IPS-18c (cell line): ENCODE measurements around the gene SORCS2.

Source experiments
- H3K4me3 ChIP-seq: 2 replicates; pipeline ENCODE4 v1.7.0; 2013; ENCODE audit warnings: low read depth, mild to moderate bottlenecking, low read length, moderate library complexity; ENCODE audit not compliant: insufficient read depth
- H3K9me3 ChIP-seq: one replicate; pipeline ENCODE4 v1.6.1; 2013; ENCODE audit warnings: mild to moderate bottlenecking, low read length, moderate library complexity; ENCODE audit not compliant: control insufficient read depth, insufficient read depth

SORCS2 gene

DNA sequence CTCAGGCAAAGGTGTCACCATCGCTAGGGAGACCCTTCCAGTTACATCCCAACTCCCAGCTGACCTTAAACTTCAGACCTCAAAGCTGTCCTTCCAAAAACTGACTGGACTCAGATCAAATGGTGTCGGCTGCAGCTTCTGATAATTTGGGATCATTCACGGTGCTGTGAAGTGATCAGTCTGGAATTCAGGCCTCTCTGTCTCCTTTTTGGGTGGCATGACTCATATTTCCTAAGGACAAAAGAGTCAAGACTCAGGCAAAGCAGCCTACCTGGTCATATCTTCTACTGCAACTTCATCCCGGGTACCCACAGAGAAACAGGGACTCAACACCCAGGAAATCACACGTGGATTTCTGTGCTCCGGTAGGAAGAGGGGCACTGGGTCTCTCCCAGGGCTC is 87.6 kb downstream of the SORCS2 start:
- Histone ChIP-seq H3K4me3 (no peak overlapping the region), H3K9me3 (no peaks in the 10 kb centered on the region)

DNA sequence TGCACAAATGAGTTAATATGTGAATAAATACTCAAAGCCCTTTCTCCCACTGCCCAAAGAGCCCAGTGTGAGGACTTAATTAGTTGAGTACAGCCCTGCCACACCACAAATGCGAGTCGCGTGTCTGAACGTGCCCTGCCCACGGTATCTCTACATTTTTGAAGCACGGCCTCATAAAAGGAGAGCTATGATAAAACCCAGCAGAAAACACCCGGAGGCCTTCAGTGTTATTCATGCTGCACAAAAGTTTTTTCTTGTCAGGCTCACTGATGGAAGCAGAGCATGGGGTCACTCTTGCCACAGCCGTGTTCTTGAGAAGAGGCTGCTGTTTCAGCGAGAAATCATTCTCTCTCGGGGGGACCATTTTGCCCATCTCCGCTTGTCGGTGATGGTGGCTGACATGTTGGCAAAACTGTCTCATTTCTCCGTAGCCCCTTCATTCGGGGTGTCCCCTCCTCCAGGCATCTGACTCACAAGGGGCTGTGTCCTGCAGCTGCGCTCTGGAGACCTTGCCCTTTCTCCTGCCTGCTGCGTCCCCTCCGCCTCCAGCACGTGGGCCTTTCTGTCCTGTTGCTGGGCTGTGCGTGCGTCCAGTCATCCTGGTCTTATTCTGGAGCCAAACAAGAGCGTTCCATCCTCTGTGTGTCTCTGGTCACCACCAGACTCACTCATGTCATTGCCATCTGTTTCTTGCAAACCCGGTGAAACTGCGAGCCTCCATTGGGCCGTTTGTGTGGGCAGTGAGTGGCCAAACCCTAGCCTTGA is 88.8 kb downstream of the SORCS2 start:
- H3K4me3 ChIP-seq: no peak overlapping the region
- no peaks in the 10 kb centered on the region for H3K9me3 ChIP-seq

DNA sequence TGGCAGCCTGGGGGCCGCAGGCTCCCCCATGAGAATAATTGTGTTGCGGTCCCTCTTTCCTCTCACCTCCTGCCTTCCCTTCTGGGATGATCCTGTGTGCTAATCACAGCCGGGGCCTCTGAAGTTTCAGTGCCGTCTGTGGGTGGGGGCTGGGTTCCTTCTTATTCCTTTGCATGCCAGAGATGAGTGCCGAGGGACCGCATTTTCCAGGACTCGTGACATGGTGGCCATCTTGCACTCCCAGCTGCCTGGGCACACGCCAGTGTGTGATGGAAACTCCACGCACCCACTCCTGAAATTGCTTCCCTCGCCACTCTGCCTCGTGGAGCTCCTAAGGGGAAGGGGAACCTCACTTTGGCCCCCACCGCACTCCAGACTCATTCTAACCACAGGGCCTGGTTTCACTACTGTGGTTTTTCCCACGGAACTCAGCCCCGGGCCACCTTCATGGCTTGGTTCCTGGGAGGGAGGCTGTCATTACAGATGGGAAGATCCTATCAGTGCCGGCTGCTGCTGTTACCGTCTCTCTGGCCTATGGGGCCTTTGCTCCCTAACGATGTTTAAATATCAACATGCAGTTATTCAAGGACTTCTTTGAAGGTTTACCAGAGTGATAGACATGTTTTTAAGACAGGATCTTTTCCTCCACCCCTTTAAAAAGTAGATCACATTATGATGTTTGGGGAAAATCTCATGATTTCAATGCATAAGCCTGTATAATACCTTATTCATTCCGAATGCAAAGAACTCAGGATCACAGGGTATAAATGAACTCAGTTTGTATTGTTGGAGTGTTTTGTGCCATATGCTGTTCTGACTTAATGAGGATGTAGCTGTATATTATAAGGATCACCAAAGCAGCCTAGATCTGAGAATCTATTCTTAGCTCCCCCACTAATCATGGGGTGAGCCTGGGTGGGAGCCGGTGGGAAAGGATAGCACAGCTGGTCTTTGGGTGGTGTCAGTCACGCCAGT is 89.6 kb downstream of the SORCS2 start:
- H3K4me3 ChIP-seq: no peak overlapping the region
- H3K9me3 ChIP-seq: no peaks in the 10 kb centered on the region

DNA sequence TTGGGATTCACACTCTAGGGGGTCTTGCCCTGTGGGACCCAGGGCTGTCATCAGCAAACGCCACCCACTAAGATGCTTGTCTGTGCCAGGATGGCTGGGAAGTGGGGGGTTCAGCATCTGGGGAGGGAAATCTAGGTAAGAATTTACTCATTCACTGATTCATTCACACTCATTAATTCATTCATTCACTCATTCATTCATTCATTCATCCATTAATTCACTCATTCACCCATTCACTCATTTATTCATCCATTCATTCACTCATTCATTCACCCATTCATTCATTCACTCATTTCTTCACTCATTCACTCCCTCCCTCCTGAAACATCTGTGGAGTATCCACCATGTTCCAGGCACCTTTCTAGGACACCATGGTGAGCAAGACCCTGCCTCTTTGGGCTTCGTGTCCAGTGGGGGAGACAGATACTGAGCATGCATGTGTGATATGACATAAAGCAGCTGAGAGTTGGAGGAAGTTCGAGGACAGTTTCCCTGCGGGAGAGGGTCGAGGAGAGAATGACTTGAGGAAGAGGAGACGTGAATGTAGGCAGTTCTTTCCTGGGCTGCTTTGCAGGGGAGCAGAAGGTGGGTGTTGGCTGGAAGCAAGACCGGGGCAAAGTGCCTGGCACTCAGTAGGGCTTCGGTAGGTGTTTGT is 90.6 kb downstream of the SORCS2 start:
- Histone ChIP-seq H3K9me3 (no peaks in the 10 kb centered on the region), H3K4me3 (no peak overlapping the region)

DNA sequence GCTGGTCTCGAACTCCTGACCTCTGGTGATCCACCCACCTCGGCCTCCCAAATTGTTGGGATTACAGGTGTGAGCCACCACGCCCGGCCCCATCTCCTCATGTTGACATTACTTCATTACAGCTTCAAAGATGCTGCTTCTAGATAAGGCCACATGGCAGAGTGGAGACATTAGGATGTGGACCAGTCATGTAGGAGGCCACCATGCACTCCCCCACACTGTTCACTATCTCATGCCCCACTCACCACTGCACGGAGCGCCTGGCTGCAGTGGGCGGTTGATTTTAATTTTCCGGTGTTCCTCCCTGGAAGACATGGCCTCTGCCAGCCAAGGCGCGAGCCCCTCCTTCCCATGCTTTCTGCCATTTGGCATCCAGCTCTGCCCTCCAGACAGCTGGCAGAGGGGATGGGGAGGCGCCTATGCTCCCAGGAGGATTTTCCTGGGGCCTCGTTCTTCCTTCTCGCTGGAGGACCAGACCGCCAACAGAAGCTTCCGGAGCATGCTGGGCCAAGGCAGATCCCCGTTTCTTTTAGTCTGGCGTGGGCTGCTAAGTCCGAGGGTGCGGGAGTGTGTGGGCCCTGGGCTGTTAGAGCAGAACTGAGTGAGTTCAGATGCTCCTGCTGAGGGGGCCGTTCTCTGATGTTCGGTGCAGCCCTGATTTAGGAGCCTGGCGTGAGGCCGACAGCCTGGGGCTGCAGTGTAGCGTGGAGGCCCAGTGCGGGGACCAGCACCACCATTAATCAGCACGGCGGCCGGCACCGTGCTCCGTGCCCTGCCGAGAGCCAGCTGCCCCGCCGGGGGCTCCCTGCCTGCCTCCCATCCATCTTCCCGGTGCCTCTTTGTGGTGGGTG is 93.1 kb downstream of the SORCS2 start:
- Histone ChIP-seq H3K4me3 (no peak overlapping the region), H3K9me3 (no peaks in the 10 kb centered on the region)

DNA sequence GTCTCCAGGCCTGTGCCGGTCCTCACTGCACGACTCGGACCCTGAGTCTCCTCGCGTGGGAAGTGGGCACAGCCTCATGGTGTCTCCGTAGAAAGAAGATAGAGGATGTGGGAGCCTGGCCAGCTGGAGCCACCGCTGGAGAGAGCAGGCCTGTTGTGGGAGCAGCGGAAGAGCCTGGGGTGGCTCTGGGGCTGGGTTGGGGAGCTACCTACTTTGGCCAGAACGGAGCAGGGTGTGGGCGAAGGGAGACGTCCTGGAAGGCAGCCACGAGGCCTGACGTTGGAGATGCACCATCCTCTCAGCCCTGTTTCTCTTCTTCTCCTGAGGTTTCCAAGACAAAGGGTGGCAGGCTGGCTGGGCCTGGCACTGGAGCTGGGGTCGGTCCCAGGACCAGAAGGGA is 93.8 kb downstream of the SORCS2 start:
- Histone ChIP-seq H3K4me3 (no peak overlapping the region), H3K9me3 (no peaks in the 10 kb centered on the region)

DNA sequence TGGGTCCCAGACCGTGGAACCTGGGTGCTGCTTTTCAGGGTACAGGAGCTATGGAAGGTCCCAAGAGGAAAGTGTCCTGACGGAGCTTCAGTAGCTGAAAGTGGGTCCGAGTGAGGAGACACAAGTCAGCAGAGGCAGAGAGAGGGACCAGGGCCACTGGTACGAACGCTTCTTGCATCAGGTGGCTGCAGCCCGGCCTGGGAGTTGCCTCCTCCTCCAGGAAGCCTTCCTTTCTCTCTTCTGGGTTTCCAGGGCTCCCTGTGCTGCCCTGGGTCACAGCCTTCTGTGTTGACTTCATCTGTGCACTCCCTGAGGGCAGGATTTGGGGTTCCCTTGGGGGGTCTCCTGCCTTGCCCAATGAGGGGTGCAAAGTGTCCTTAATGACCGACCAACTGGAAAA is 94.5 kb downstream of the SORCS2 start:
- no peaks in the 10 kb centered on the region for H3K9me3 ChIP-seq
- no peak overlapping the region for H3K4me3 ChIP-seq

DNA sequence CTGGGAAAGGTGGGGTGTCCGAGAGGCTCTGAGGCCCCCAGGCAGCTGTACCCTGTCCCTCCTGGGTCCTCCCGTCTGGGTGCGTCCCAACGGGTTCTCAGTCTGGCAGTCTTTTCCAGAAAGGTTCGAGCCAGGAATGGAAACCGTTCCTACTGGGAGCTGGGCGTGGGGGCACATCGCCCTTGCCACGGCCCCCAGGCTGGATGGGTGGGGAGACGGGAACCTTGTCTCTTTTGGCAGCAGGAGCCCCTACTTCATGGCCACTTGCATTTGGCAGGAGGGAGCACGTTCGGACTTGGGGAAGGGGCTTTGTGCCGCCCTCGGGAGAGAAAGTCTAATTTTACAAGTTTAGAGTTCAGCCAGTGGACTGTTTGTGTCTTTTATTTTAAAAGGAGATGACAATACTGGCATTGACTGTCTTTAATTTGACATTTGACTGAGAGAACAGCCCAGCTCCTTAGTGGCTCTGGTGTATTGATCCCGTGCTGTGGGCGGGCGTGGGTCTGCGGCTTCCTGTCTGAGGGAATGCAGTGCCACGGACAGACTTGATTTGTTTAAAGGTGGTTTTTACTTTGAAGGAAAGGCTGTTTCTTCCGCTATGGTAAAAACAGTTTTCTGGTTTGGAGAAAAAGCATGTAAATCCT is 95.1 kb downstream of the SORCS2 start:
- Histone ChIP-seq H3K4me3 (no peak overlapping the region), H3K9me3 (no peaks in the 10 kb centered on the region)

DNA sequence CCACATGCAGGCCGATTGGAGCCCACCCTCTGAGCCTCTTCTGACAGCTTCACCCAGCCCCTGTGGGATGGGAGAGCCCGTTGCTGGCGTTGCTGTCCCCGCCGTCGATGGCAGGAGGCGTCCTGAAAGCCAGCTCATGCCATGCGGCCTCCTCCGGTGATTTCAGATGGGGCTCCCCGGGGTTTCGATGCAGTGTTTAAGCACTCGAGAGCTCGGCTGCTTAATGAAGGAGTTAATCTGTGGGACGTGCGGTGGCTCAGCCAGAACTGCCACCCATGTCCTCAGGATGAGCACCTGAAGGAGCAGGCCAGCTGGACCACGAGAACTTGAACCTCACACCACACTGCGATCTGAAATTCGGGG is 95.6 kb downstream of the SORCS2 start:
- H3K4me3 ChIP-seq: no peak overlapping the region
- no peaks in the 10 kb centered on the region for H3K9me3 ChIP-seq

DNA sequence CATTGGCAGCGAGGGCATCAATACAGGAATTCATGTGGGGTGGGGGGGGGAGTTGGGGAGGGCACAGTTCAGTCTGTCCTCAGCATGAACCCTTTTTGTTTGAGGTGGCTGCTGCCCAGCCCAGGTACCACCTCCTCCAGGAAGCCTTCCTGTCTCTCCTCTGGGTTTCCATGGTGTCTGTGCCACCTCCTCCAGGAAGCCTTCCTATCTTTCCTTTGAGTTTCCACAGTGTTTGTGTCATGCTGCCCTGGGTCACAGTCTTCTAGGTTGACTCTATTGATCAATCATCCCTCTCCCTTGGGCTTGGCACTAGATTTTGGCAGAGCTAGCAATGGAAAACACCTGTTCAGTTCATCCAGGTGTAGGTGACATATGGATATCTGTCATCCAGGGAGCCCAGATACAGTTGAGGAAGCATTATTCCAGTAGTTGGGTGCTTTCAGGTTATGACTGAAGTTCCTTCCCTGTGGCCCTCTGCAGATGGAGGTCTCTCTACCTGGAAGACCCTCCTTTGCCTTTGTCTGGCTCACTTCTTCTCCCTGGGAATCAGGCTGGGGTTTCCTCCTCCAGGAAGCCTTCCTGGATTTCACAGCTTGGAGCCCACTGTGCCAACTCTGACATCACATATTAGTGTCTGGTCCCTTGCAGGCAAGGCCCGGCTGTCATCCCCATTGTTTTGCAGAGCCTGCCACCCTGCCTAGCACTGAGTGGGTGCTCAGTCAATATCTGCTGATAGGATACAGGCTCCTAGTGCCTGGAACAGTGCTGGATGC is 96.6 kb downstream of the SORCS2 start:
- H3K4me3 ChIP-seq: no peak overlapping the region
- no peaks in the 10 kb centered on the region for H3K9me3 ChIP-seq

DNA sequence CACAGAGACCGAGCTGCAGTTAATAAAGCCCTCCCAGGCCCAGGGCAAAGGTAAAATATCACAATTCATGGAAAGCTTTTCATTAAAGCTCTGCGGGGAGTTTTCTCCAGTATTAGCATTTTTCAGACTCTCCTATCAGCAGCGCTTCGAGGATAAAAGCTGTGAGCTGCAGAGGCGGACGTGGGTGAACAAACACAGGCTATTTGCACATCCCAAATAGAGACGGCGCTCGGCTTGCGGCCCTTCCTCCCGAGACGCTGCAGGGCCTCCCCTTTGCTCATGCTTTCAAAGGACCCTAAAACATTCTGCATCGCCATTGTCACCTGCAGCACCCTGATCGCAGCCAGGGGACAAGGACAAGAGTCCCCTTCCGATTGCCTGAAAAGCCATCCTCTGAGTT is 97.3 kb downstream of the SORCS2 start:
- H3K9me3 ChIP-seq: no peaks in the 10 kb centered on the region

DNA sequence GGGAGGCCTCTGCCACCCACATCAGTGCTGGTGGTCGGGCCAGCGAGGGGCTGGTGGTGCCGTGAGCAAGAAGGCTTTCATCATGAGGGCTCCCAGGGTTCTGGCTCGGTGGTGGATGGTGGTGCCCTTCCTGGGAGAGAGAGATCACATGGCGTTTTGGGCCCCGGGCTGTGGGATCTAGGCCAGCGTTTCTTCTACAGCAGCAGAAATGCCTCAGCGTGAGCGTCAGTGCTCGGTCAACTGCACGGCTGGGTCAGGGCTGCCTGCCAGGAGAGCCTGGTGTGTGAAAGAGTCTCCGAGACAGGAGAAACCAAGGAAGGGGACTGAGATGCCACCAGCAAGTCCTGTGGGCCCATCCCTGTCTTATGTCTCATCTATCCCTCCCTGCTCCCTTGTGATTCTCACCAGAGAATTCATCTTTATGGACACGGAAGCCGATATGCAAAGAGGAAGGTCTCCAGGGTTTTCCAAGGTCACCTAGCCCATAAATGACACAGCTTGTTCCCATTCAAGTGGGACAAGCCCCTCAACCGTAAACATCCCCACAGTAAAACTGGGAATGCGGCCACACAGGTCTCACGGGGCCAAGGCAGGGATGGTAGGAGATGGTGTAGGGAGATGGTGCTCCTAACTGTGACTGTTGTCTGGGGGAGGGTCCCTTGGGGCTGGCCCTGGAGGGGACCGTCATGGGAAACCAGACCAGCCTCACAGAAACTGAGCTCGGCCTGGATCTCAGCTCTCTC is 99.2 kb downstream of the SORCS2 start:
- no peak overlapping the region for H3K4me3 ChIP-seq

More for the DNA sequence above, 97.3 kb downstream of the SORCS2 start:
- H3K4me3 ChIP-seq: no peak overlapping the region

DNA sequence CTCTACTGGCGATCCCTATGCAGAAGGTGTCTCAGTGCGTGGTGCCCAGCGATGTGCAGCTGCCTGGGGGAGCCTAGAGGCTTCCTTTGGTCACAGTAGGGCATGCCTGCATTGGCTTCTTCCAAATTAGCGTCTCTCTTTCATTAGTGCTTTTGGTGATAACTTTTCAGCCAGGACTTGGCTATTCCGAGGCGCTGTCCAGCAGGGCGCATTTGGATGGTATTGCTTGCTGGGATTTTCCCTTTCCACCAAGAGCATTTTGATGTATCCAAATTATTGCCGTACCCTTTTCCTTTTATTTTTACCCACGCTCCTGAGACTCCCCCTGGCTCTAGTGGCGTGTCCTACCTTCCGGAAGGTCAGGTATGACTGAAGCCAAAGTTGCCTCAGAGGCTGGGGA is 101.4 kb downstream of the SORCS2 start:
- H3K9me3 ChIP-seq: no peaks in the 10 kb centered on the region
- no peak overlapping the region for H3K4me3 ChIP-seq

More for the DNA sequence above, 99.2 kb downstream of the SORCS2 start:
- no peaks in the 10 kb centered on the region for H3K9me3 ChIP-seq

DNA sequence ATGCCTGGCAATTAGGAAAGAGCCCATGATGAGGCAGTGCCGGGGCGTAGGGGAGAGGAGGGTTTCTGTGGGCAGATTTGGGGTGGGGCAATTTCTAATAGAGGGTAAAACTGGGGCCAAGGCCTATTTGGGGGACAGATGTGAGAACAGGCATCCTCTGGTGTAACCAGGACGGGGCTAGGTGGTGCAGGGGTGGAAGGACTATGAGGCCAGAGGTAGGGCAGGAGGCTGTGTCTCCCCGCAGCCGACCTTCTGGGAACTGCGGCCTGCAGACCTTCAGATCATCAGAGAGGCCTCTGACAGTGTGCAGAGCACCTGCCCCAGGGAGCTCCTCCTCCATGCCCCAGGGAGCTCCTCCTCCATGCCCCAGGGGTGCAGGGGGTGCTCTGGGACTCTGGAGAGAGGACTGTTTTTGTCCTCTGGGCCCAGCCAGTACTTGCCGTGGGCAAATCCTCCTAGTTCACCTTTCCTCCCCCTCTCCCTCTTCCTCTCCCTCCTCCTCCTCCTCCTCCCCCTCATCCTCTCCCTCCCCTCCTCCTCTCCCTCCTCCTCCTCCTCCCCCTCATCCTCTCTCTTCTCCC is 101.9 kb downstream of the SORCS2 start:
- Histone ChIP-seq H3K9me3 (no peaks in the 10 kb centered on the region), H3K4me3 (no peak overlapping the region)
